ENCODE data around the gene FHIT.

The FHIT gene

DNA sequence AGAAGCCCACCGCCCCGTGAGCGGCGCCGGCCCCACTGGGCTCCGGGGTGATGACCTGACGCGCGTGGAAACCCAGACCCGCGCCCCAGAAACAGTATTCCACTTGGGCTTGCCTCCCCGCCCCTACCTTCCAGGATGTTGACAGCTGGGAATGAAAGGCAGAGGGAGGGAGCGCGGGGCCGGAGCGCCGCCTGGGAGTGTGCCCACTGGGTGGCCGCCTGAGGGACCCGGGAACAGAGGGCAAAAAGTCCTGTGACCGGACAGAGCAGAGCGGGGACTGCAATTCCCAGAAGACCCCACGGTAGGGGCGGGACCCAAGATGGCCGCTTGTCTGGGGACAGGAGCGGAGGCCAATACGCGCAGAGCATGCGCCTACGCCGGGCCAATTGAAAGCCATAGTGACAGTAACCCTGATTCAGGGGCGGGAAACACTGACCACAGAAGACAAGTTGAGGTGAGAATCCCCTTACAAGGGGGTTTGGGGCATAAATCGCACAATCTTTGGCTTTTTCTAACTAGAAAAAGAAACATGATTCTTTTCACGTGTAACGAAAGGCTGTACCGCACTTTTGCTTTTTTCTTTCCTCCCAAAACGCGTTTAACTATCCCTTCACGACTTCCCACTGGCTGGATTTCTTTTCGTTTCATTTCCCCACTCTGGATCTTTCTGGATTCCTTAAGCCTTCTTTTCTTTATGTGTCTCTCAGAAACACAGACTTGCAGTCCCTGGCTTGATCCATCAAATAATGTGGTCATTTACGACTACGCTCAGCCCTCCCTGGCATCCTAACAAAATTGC lies at the start of gene FHIT:
FHIT (minus strand) TSS at position 279 of the 799 bp plus-strand sequence.
- DNase-seq, result peak; percentile 62 to 80 (median 71)

DNA sequence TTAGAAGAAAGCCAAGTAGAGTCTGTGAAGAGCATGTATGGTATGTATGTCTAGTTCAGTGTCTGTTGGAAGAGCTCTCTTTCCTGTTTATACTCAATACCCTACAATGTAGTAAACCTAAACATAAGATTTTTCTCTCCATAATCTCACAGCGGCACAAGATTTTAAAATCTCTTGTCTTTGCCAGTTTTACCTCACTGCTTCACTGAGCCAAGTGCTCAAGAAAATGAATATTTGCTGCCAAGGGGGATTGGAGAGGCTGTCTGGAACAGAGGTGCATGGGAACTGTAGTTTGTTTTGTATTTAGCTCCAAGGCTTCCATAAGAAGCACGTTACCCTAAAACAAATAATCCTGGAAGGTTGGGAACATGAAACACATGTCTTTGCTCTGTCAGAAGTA lies 49.5 kb upstream of the FHIT start:
- no peak for DNase-seq

DNA sequence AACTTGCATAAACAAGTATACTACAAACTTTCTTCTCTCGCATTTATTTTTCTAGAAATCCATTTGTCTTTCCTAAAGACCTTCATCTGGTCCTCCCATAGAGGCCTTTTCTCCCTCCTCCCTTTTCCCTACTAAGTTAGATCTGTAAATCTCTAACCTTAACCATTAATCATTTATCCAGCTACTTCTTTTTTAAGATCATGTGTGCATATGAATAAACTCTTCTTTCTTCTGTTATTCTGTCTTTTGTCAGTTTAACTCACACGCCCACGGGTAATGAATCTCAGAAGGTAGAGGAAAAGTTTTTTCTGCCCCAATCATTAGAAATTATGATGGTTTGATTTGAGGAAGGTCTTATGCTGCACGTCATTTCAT lies 48.7 kb upstream of the FHIT start:
- DNase-seq, result no peak

DNA sequence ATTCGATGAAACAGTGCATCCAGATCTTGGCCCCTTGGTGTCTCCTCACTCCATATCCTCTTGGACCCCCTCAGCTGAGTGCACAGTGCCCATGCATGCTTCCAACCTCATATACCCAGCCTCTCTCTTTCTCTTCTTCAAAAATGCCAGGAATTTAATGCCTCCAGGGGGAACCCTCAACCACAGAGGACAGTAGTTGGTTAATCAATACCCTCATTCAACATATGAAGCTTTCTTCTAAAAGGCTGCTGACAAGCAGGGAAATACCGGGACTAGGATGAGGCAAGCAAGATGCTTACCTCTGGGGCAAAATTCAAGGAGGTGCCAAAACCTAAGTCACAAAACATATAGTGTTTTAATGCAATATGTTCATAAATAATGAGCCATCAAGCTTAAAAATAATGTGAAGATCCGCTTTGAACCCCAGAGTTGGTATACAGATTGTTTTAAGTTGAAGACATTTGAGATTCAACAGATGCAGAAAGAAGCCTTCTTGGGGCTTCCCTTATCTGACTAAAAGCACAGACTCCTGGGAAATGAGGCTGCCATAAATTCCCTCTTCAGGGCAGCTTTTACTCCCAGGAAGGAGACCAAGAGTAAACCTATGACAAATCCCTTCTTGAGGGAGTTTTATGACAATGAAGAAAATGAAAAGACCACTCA lies 48.2 kb upstream of the FHIT start:
- DNase-seq, result no peak

DNA sequence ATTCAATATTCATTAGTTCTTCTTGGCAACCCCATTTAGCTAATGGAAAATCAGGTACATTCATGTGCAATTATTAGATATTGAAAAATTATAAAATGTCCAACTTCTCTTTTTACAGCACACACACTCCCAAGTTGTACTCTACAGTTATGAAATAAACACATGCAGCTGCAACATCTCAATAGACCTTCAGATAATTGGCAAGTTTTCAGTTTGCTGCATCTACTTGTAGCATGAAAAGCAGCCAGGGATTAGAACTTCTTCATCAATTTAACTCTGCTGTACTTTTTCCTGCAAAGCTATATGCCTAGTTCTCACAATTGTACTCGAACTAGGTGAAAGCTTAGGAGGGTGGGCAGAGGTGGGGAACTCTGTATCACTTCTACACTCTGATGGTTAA lies 46.6 kb upstream of the FHIT start:
- DNase-seq, result no peak

DNA sequence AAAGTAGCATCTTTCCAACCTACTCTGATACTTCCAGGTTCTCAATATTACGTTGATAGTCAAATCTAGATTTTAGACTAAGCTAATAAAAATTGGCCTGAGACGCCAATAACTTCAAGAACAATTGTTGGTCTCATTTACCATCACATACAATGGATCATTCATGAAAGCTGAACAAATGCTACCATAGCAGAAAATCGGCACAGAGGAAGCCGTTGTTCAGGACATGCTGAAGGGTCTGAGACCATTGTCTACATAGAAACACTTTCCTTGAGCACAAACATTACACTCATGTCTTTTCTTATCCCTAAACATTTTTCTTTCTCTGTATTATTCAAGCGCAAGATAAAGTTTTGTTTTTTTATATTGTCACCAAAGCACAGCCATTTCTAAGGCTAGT lies 37.2 kb upstream of the FHIT start:
- no peak for DNase-seq

DNA sequence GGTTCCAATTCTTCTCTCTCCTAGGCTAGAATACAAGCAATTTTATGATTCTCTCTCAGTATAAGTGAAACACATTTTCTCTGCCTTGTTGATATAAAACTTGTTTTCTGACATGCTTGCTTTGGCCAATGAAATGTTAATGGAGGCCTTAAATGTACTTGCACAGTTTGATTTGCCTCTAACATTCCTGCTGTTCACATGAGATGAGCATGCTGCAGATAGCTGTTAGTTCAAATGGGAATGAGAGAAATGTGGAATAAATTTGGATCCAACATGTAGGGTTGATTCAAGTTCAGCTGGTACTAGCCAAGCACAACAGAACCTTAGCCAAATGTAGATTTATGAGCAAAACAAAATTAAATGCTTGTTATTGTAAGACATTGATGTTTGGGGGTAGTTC lies 32.6 kb upstream of the FHIT start:
- no peak for DNase-seq

DNA sequence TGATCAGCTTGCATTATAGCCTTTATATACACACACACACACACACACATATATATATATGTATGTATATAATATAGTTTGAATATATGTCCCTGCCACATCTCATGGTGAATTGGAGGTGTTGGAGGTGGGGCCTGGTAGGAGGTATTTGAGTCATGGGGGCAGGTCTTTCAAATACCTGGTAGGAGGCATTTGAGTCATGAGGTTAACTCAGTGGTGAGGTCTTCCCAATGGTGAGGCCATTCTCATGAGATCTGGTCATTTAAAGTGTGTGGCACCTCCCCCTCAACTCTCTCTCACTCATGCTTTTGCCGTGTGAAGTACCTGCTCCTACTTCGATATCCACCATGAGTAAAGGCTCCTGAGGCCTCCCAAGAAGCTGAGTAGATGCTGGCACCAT lies 27.5 kb upstream of the FHIT start:
- DNase-seq, result no peak

DNA sequence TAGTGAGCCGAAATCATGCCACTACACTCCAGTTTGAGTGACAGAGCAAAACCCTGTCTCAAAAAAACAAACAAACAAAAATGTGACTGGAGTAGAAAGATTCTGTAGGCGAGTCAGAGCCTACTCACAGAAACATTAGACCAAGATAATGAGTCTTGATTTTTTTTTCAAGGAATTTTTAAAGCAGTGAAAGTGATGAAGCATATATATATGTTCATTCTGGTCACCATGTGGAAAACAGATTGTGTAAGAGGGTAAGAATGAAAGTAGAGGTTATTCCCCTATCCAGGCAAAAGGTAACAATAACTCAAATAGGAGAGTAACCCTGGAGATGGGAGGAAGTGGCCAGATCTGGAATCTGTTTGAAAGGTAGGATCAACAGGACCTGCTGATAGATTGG lies 26.2 kb upstream of the FHIT start:
- DNase-seq, result no peak

DNA sequence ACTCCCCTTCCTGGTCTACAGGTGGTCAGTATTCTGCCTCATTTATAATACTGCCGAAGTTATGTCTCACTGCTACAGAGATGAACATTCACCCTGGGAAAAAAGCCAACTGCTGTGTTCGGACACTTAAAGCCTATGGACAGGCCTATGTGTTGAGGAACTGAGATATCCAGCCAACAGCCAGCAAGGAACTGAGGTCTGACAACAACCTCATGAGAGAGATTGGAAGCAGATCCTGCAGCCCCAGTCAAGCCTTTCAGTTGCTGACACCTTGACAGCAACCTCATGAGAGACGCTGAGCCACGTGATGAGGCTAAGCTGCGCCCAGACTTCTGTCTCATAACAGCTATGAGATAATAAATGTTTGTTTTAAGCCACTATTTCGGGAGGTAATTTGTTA lies 18.2 kb upstream of the FHIT start:
- DNase-seq, result no peak

DNA sequence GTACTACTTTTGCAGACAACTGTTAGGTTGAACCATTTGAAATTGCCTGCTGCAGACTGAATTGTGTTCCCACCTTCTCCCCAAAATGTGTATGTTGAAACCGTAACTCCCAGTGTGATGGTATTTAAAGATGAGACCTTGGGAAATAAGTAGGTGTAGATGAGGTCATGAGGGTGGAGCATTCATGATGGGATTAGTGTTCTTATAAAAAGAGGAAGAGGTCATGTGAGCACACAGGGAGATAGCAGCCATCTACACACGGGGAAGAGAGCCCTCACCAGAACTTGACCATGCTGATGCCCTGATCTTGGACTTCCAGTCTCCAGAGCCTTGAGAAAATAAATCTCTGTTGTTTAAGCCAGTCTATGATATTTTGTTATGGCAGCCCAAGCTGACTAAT lies 17.4 kb upstream of the FHIT start:
- DNase-seq, result no peak

DNA sequence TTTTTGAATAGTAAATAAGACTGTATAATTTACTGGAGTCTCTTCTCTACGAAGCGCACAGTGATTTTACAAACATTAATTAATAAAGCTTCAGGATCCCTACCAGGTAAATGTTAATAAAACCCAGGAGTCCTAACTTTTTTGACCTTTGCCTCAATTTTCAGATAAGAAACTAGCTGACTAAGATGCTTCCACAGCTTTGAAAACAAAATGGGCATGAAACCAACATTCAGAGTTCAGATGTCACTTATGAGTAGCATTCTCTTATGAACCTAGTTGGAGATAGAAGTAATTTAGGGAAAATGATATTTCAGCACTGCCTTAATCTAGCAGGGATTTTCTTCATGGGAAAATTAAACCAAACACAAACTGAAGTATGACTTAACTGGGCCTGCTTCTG lies 13.0 kb upstream of the FHIT start:
- DNase-seq, result no peak

DNA sequence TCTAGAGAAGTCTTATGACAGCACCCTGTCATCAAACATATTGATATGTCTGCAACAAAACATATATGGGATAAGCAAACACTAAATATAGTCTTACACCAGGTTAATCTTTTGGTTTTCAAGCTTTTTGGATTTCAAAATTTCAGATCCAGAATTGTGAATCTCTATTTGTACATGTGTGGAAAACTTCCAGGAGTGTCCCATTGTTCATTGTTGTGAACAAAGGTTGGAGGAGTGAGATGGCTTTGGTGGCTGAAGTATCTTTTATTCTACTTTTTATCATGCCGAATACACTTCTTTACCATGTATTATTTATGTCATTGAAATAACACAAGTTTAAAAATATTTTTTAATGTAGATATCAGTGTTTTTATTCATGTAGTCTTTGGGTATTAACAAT lies 5.9 kb upstream of the FHIT start:
- no peak for DNase-seq

DNA sequence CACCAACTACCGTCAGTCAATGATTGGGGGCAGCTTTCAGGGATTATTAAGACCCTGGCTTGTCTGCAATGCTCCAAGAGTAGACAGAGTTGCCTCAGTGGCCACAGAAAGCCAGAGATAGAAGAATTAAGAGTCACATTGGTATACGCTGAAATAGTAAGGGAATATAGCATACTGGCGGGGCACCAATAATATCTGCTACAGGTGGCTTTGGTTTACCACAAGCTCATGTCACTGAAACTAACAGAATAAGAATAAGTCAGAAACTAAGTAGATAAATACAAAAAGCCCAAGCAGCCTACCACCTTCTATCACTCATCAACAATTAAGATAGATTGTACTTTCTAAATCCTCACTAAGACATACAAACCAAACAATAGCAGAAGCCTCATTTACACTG lies 2.5 kb upstream of the FHIT start:
- DNase-seq, result no peak

DNA sequence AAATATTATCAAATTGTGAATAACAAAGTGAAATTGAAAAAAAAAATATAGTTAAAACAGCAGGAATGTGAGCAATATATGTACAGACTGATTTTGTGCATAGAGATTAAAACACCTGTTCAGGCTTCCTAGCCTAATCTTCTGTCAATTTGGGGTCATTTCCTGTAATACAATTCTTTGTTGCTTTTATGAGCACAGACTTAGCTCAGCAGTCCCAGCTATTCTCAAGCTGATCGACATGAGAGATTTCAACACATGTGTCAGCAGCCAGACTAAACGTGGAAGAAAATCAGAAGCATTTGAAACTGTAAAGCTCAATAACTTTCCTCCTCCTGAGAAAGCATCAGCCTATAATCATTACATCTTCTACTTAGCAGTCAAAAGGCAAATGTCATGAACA lies 1.6 kb upstream of the FHIT start:
- no peak for DNase-seq

DNA sequence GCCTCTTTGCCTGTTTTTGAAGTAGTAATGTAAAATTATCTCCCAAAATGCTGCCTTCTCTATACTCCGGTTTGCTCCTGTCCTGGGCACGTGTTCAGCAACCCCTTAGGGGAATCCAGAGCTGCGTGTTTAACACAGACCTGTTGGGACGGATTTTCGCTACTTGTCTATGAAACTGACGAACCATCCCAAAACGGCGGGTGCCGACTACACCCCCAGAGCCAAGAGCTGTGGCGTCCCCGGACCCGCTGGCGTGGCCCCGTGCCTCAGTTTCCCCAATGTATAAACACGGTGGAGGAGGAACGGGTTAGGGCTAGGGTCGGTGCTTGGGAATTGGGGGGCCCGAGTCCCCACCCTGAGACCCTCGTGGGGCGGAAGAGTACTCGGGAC lies 473 bp downstream of the FHIT start:
- no peak for DNase-seq

DNA sequence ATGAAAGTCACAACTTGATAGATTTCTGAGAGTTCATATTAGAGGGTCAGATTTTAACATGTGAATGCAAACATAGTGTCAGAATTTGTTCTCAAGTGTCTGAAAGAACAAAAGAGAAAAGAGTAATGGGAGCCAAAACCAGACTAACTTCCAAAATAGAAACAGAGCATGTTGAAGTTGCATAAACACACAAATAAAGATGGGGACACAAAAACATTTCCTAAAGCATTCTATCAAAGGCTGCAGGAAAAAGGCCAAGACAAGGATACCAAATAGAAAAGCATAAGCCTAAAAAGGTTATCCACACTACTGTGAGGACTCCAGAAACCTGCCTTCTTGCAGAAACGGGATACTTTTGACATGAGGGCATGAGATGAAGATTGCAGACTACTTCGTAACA lies 2.8 kb downstream of the FHIT start:
- no peak for DNase-seq

DNA sequence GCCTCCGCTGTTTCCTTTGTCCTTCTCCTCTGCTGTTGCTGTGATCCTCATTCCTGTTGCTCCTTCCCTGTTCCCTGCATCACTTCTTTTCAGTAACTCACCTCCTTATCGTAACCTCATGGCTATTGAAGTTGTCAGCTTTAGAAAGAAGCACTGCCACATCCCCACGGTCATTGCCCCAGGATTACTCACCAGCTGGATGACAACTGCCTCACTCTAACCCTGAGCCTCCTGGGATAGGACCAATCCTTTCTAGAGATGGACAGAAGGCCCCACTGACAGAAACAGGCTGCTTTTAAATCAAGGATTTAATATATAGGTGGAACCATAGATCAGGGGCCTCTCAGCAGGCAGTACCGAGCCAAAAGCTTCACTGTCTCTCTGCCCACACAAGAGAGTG lies 4.1 kb downstream of the FHIT start:
- DNase-seq, result no peak

DNA sequence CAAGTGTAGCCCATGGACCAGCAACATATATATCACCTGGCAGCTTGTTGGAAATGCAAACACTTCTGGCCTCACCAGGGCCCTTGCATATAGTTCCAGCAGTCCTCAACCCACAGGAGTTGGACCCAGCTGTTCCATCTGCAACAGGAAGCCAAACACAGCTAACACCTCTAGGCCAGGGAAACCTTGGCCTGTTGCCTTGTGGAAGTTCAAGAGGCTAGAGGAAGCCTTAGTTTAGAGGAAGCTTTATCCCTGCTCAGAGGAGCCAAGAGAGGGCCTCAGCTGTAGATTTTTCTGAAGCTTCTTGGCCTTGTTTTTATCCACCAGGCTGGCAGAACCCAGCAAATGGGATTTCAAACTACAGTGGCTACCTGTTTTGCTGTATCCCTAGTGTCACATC lies 11.4 kb downstream of the FHIT start:
- DNase-seq, result no peak

DNA sequence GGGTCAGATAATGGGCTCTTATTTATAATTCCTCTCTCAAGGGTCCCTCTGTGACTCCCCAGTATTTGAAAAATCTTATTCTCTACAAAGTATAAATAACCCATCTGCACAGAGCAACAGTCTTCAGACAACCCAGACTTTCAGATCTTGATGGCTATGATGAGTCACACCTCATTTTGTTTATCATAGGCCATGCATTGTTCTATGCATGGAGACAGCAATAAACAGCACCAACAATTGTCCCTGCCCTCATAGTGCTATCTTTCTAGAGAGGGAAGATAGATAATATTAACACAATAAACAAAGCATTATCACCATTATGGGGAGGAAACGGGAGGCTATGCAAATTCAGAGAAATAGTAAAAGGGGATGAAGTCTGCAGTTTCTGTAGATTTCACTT lies 13.4 kb downstream of the FHIT start:
- no peak for DNase-seq

DNA sequence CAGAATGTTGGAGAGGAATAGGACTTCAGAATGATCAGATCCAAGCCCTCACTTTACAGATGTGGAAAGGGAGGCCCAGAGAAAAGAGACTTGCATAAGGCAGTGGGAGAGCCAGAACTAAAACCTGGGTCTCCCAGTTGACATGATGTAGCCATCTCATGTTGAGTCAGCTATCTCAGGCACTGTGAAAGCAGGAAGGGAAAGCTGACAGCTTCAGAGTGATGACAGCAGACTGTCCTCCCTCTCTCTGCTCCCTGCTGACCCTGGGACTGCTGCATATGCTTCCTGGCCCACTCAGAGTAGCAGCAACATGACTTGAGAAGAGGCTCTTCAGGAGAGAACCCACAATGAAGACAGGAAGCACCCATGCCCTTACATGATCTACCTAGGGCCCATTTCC lies 14.7 kb downstream of the FHIT start:
- DNase-seq, result no peak

DNA sequence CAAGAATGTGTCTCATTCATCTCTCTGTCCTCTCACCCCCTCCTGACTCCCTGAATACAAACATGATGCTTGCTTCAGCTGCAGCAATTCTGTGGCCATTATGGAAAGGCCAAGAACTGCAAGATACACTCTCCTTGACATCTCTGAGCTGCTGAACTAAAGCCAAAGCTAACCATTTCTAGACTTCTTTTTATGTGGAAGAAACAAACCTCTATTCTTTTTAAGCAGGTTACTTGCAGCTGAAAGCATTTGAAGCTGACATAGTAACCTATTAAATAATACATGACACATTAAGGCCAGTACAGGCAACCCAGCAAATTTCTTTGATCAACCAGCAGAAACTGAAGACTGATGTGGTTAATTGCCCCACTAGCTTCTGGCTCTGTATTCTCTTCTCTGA lies 17.5 kb downstream of the FHIT start:
- DNase-seq, result no peak

DNA sequence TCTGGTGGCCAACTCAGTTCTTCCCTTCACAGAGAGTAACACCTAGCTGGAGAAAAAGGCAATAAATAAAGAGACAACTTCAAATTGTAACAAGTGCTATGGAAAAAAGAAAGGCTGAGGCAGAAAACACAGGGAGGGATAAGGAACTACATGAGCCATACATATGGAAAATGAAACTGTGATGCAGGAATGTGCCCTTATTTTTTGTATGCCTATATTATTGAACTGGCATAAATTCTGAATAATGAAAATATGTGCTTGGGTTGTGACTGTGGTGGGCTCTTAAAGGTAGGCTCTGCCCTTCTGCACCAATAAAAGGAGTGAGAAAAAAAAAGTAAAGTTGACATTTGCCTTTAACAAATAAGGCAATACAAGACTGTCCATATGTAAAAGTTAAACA lies 19.6 kb downstream of the FHIT start:
- no peak for DNase-seq

DNA sequence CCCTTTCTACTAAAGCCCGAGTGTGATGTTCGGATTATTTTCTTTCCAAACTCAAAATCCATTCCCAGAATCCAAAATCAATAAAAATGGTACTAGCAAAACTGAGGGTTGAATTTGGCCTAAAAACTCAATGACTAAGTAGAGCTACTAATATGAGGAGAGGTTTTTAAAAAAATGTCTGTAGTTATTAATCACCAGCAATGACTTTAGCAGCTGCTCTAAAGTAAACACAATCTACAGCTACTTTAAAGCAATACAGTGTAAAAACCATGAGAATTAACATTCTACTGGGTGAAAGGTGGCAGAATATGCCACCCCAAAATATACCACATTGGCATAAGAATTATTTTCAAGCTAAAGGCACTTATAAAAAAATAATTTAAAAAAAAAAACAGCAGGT lies 23.5 kb downstream of the FHIT start:
- no peak for DNase-seq

DNA sequence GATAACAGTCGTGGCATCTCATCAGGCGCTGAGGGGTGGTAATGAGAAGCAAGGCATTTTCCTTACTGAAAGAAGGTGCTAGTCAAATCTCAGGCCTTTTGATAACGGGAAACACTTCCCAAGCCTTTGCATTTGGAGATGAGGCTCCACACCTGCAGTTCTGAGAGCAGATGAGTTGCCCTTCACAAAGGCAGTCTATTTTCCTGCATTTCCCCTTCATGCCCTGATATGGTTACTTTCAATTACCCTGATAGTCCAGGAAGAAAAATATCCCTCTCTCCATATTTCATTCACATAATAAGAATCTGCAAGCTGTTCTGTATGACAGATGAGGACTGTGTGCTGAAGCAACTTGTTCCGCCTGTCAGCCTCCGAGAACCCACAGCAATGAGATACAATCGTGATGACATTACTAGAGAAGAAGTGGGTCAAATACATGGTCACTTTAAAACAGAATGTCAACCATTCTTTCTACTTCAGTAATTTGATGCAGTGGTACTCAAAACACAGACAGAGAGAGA lies 25.0 kb downstream of the FHIT start:
- DNase-seq, result no peak
